K562 (cell line): ENCODE data around the gene FTSJ3. TPM values are rescaled to one million over a fixed set of nuclear protein-coding genes. Genes with fewer than 3 reads are reported as not detected.
A peak's percentile ranks its signal among the peaks of the same experiment; 100 is the strongest.

ENCODE experiments used
- ARID2 ChIP-seq: fragments of 450-650 bp; IDR thresholded peaks from 2 replicates; pipeline ENCODE4 v1.6.1; 2017; ENCODE audit warnings: antibody characterized with exemption, mild to moderate bottlenecking
- BACH1 ChIP-seq: fragments of 200-800 bp; sonication (Bioruptor generic); IDR thresholded peaks from 2 replicates; pipeline ENCODE4 v1.6.1; 2016; ENCODE audit warnings: missing genetic modification characterization, missing compliant biosample characterization
- CSDE1 ChIP-seq, 2 experiments: fragments of 450-650 bp; IDR thresholded peaks; 2 replicates each; pipeline ENCODE4 v1.6.1; 2016; ENCODE audit warnings: mild to moderate bottlenecking in 1 of 2
- GABPA ChIP-seq: fragments of 200-800 bp; sonication (Bioruptor generic); conservative IDR thresholded peaks from 2 replicates; pipeline ENCODE4 v1.6.1; 2016; ENCODE audit warnings: low read depth, missing genetic modification characterization, missing compliant biosample characterization
- GATAD2A ChIP-seq: fragments of 450-650 bp; IDR thresholded peaks from 2 replicates; pipeline ENCODE4 v1.6.1; 2017
- KDM1A ChIP-seq, 2 experiments: fragments of 450-650 bp; IDR thresholded peaks; 2 replicates each; pipeline ENCODE4 v1.6.1; 2016; ENCODE audit warnings: mild to moderate bottlenecking in 2 of 2
- PHF20 ChIP-seq: fragments of 450-650 bp; IDR thresholded peaks from 2 replicates; pipeline ENCODE4 v1.6.1; 2018; ENCODE audit not compliant: partially characterized antibody
- SAFB2 ChIP-seq: fragments of 200-400 bp; formaldehyde crosslinking; IDR thresholded peaks from 2 replicates; pipeline ENCODE4 v1.6.1; 2018; ENCODE audit warnings: borderline replicate concordance, low read length, low read depth, moderate library complexity; ENCODE audit not compliant: severe bottlenecking
- THAP7 ChIP-seq: fragments of 250-450 bp; sonication (Bioruptor Pico); IDR thresholded peaks from 2 replicates; pipeline ENCODE4 v1.5.0; 2021
- ZNF449 ChIP-seq: fragments of 250-450 bp; sonication (Bioruptor Pico); IDR thresholded peaks from 2 replicates; pipeline ENCODE4 v1.8.0; 2022; ENCODE audit warnings: moderate library complexity, mild to moderate bottlenecking, inconsistent platforms
- polyA plus RNA-seq, 8 experiments: library from polyadenylated mRNA; depleted of rRNA in 4 of 8; stranded (reverse) in 5 of 8; unstranded in 3 of 8; fragments of >200 nt; fragmentation: Nextera tagmentation in 2 of 8; fragmentation: Illumina TruSeq in 1 of 8; extraction: Ambion mirVana in 2 of 8; extraction: Trizol in 1 of 8; gene quantifications; 2 replicates each; pipeline versions ENCODE4 v1.2.1 to v1.2.3, GENCODE V29; 2011 to 2014; ENCODE audit warnings: inconsistent platforms in 1 of 8, missing spikeins in 1 of 8
- total RNA-seq, 7 experiments: library from RNA; depleted of rRNA in 6 of 7; stranded (reverse); fragments of >200 nt in 6 of 7; fragmentation: Illumina TruSeq in 2 of 7; extraction: Trizol in 2 of 7; gene quantifications; 2 replicates each; pipeline versions ENCODE4 v1.2.1 to v1.2.3, GENCODE V29; 2011 to 2021; ENCODE audit warnings: low replicate concordance in 1 of 7
- TF ChIP-seq, protein P1 (sequence below), 2 experiments: fragments of 450-650 bp; conservative IDR thresholded peaks; 2 replicates each; pipeline ENCODE4 v1.6.1; 2017; ENCODE audit warnings: mild to moderate bottlenecking in 2 of 2, moderate library complexity in 2 of 2
- TF ChIP-seq, protein P2 (sequence below): fragments of 250-450 bp; sonication (Bioruptor Pico); IDR thresholded peaks from 2 replicates; pipeline ENCODE4 v1.5.0; 2021; ENCODE audit warnings: mild to moderate bottlenecking, moderate library complexity
- TF ChIP-seq, protein P3 (sequence below): IDR thresholded peaks from 2 replicates; pipeline ENCODE4 v1.6.1; 2011; ENCODE audit warnings: borderline replicate concordance, low read depth, mild to moderate bottlenecking, moderate library complexity, low read length; ENCODE audit not compliant: insufficient read depth, poor library complexity, severe bottlenecking
- TF ChIP-seq, protein P4 (sequence below), 2 experiments: IDR thresholded peaks in 1 of 2; conservative IDR thresholded peaks in 1 of 2; 2 replicates each; pipeline ENCODE4 v1.6.1; 2016; ENCODE audit warnings: low read depth in 2 of 2, mild to moderate bottlenecking in 1 of 2, missing compliant biosample characterization in 1 of 2, missing genetic modification characterization in 1 of 2, moderate library complexity in 1 of 2

Gene FTSJ3
- total and polyA plus RNA-seq, 9 of the 15 experiments (the other 6 are each of a cell fraction or from before 2014, with no cell fraction given): 18.0 to 65.6 (median 52.4) TPM

DNA sequence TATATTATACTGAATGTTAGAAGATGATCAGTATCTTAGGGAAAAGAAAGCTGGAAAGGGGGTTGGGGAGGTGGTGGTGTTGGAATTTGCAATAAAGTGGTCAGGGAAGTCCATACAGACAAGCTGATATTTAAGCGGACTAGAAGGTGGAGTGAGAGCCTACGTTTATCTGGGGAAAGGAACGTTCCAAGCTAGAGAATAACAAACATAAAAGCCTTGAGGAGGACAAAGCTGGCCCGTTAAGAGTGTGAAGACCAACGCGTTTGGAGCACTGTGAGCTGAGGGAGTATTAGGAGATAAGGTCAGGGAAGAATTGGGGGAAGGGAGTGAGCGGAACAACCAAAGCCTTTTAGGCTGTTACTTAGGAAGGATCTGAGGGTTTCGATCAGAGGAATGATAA is 52.0 kb downstream of the FTSJ3 start (continued):
- TF ChIP-seq SAFB2 (no peak), BACH1 (tag) (no peak), PHF20 (no peak), ARID2 (peak; percentile 47; the same call in 1 of the 2 replicates), CSDE1 (IDR thresholded peaks at IDR 0.05) (no peak), KDM1A (IDR thresholded peaks at IDR 0.05) (0 out of 4 replicates have a peak, but pooled peaks of 1 of the 2 experiments have one; percentile 16), GATAD2A (0 out of 2 replicates have a peak, but pooled peaks have one; percentile 19), ZNF449 (CRISPR knock-in tag) (no peak), THAP7 (CRISPR knock-in tag) (no peak), GABPA (tag) (0 out of 2 replicates have a peak, but pooled peaks have one; percentile 17)
- TF ChIP-seq, protein P1, sequence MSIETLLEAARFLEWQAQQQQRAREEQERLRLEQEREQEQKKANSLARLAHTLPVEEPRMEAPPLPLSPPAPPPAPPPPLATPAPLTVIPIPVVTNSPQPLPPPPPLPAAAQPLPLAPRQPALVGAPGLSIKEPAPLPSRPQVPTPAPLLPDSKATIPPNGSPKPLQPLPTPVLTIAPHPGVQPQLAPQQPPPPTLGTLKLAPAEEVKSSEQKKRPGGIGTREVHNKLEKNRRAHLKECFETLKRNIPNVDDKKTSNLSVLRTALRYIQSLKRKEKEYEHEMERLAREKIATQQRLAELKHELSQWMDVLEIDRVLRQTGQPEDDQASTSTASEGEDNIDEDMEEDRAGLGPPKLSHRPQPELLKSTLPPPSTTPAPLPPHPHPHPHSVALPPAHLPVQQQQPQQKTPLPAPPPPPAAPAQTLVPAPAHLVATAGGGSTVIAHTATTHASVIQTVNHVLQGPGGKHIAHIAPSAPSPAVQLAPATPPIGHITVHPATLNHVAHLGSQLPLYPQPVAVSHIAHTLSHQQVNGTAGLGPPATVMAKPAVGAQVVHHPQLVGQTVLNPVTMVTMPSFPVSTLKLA (conservative IDR thresholded peaks at IDR 0.05): peak in 1 of 2 experiments; percentile 47; a peak in 1 of 4 replicates
- TF ChIP-seq, protein P2, sequence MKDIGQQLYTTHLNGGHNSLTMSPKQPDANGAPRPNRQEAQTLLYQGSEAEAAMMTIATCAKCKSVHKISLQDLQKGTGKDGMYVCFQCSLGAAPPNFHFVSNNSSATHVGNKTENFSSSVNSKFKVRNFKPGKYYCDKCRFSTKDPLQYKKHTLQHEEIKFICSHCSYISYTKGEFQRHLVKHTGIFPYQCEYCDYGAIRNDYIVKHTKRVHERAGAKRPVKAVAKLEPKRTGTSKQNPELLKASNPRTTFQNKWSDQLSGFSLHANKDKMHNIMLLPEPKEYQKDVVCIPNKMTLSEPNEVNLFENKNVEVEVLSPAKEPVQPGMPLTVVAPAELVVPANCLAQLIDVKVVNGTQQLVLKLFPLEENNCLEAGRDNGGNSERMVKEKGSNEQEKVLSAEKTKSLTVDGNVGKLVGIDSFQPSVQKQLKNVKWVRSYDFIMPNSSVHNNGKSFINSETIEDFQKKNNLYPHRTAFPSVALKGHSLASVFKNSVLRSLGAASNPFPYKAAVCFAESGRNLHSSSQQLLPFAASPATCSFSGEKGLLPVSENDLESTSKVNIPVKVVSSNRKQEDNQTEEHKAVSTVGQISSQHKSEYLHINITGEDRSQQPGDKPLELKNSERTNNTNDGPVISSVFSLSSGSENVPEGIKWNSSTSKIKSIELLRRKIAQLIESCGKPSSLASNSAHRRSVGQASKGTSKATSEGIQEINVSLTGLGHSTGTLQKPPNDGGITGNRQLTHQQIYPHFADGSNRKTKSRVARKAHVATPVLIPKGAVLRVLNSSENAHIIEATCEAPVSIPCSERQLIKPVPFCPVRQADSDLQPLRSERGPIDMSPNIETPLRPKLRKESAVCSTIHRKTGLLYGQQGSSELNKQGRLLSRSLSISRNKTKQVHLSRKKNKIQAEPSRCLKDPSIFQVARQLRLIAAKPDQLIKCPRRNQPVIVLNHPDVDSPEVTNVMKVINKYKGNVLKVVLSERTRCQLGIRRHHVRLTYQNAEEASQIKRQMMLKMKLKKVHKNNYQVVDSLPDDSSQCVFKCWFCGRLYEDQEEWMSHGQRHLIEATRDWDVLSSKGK (CRISPR knock-in tag): no peak
- TF ChIP-seq, protein P3, sequence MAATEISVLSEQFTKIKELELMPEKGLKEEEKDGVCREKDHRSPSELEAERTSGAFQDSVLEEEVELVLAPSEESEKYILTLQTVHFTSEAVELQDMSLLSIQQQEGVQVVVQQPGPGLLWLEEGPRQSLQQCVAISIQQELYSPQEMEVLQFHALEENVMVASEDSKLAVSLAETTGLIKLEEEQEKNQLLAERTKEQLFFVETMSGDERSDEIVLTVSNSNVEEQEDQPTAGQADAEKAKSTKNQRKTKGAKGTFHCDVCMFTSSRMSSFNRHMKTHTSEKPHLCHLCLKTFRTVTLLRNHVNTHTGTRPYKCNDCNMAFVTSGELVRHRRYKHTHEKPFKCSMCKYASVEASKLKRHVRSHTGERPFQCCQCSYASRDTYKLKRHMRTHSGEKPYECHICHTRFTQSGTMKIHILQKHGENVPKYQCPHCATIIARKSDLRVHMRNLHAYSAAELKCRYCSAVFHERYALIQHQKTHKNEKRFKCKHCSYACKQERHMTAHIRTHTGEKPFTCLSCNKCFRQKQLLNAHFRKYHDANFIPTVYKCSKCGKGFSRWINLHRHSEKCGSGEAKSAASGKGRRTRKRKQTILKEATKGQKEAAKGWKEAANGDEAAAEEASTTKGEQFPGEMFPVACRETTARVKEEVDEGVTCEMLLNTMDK: no peak
- TF ChIP-seq, protein P4, sequence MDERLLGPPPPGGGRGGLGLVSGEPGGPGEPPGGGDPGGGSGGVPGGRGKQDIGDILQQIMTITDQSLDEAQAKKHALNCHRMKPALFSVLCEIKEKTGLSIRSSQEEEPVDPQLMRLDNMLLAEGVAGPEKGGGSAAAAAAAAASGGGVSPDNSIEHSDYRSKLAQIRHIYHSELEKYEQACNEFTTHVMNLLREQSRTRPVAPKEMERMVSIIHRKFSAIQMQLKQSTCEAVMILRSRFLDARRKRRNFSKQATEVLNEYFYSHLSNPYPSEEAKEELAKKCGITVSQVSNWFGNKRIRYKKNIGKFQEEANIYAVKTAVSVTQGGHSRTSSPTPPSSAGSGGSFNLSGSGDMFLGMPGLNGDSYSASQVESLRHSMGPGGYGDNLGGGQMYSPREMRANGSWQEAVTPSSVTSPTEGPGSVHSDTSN (CRISPR knock-in tag; IDR thresholded peaks at IDR 0.05; ENCODE audit: low read depth): no peak
- TF ChIP-seq, protein P4 (tag; conservative IDR thresholded peaks at IDR 0.05; ENCODE audit: low read depth): no peak
